PC-3 (cell line): ENCODE results near the gene AK1.

ENCODE experiments used
- CTCF ChIP-seq: fragments of 300-600 bp; sonication (generic); conservative IDR thresholded peaks from 2 replicates; pipeline ENCODE4 v1.5.1; 2017; ENCODE audit warnings: antibody characterized with exemption, low read depth, mild to moderate bottlenecking, low read length
- EZH2 ChIP-seq: fragments of 300-600 bp; sonication (generic); IDR thresholded peaks from one replicate; pipeline ENCODE4 v1.6.1; 2017; ENCODE audit warnings: antibody characterized with exemption, mild to moderate bottlenecking, low read length; ENCODE audit not compliant: unreplicated experiment

- no peak for TF ChIP-seq CTCF
- TF ChIP-seq EZH2: no peak
Measured at GRCh38 chr9:127835991-127836516, 41.4 kb downstream of the AK1 start.
